Measurements from ENCODE around the gene PRAMEF1. TPM values are rescaled to one million over a fixed set of nuclear protein-coding genes. Genes with fewer than 3 reads are reported as not detected.

The PRAMEF1 gene
- total and polyA plus RNA-seq, 2 of the 4 experiments (the other 2 are of a cell fraction): not detected

GRCh38 chr1:12754738-12755137 lies 36.5 kb upstream of the PRAMEF1 start:
- no peak overlapping the region for H3K56ac ChIP-seq (ENCODE audit: extremely low read depth, insufficient read depth, low read length)
- intact Hi-C loops (cut with micrococcal nuclease) (no loop called here), dilution Hi-C loops (cut with HindIII; ENCODE audit: low sequenced_read_pairs, unreplicated experiment) (no loop called here), in situ Hi-C loops (cut with MboI; ENCODE audit: low sequenced_read_pairs) (no loop called here)
- TF ChIP-seq RFX5 (IDR thresholded peaks at IDR 0.05; ENCODE audit: low read depth, low read length): no peak
- no peak for TF ChIP-seq NFE2L2 (IDR thresholded peaks at IDR 0.05; ENCODE audit: low read depth, low read length)
- no peak for TF ChIP-seq MAZ (IDR thresholded peaks at IDR 0.05; ENCODE audit: borderline replicate concordance, low read depth, low read length)
- no peak for TF ChIP-seq POLR2A (IDR thresholded peaks at IDR 0.05; ENCODE audit: low read depth, low read length)
- TF ChIP-seq FOS (IDR thresholded peaks at IDR 0.05; ENCODE audit: low read depth, low read length): no peak
- H3K14ac ChIP-seq (replicated peaks; ENCODE audit: low read depth, low read length): no peak overlapping the region
- no peaks in the 10 kb centered on the region for H4K20me1 ChIP-seq (ENCODE audit: insufficient read depth, low read length)
- H3K23ac ChIP-seq (ENCODE audit: low read depth, low read length): no peak overlapping the region
- H3K9ac ChIP-seq (ENCODE audit: low read depth, low read length): no peak overlapping the region
- H2BK5ac ChIP-seq (ENCODE audit: low read depth, low read length, poor library complexity, severe bottlenecking): no peak overlapping the region
- no peak overlapping the region for H3K4me3 ChIP-seq (ENCODE audit: insufficient read depth, low read depth, low read length)
- no peak overlapping the region for H3K4ac ChIP-seq (ENCODE audit: low read depth, low read length)
- H2BK120ac ChIP-seq (ENCODE audit: low read depth, low read length): no peak overlapping the region
- no peak overlapping the region for H2AK9ac ChIP-seq (replicated peaks; ENCODE audit: low read depth, low read length, poor library complexity)
- no peaks in the 10 kb centered on the region for H3K9me1 ChIP-seq (ENCODE audit: insufficient read depth, low read length)
- no peak overlapping the region for H2BK15ac ChIP-seq (ENCODE audit: low read depth, low read length)
- ChIA-PET POLR2A (ENCODE audit: unreplicated experiment) (no interaction called here), CTCF (interaction anchor here (0.8 kb wide), 1 partner anchor 8 kb away, joined by 3 read pairs; no protein-coding TSS in a partner anchor)
- H3K9me3 ChIP-seq (ENCODE audit: control insufficient read depth, insufficient read depth, low read length): peaks cover 10% of the 10 kb centered on the region; the same call in 1 of the 2 replicates
- DNase-seq (no peak), ATAC-seq (ENCODE audit: low read depth) (no peak)
- H3K4me1 ChIP-seq (ENCODE audit: control insufficient read depth, insufficient read depth, low read length): no peaks in the 10 kb centered on the region
- H2AK5ac ChIP-seq (ENCODE audit: low read depth, low read length): no peak overlapping the region
- H4K91ac ChIP-seq (ENCODE audit: insufficient read depth, low read depth, low read length): no peak overlapping the region
- H4K5ac ChIP-seq (ENCODE audit: low read depth, low read length): no peak overlapping the region
- no peak overlapping the region for H3K27ac ChIP-seq (ENCODE audit: insufficient read depth, low read length)
- no peak overlapping the region for H2BK20ac ChIP-seq (ENCODE audit: low read depth, low read length)
- no CpG with 5 or more reads among the region's 4 CpGs for WGBS, 2 experiments (ENCODE audit: extremely low coverage in 2 of 2, insufficient read length in 1 of 2)
- BruUV-seq (replicated peaks): no TSS peak
- no peaks in the 10 kb centered on the region for H3K79me1 ChIP-seq (ENCODE audit: low read depth in 1 of 2, low read length in 2 of 2)
- no peak overlapping the region for H3K18ac ChIP-seq (ENCODE audit: low read depth, low read length)
- H3K36me3 ChIP-seq (ENCODE audit: control insufficient read depth, insufficient read depth, low read length): no peaks in the 10 kb centered on the region
- H2AFZ ChIP-seq (replicated peaks; ENCODE audit: low read length, poor library complexity): no peak overlapping the region
- no peaks in the 10 kb centered on the region for H3K27me3 ChIP-seq (ENCODE audit: control insufficient read depth, insufficient read depth, low read length)
- no peak overlapping the region for H4K8ac ChIP-seq (ENCODE audit: low read depth in 2 of 2, low read length in 2 of 2)
- H3K4me2 ChIP-seq (ENCODE audit: low read depth, low read length): no peak overlapping the region

Measured in IMR-90 (cell line).